Left renal pelvis (tissue), 4 donors: Measurements from ENCODE around the gene PGBD2. TPM values are rescaled to one million over a fixed set of nuclear protein-coding genes. Genes with fewer than 3 reads are reported as not detected.
"Not testable (repeated sequence)": the region's sequence is repeated elsewhere in the genome, so short reads cannot be mapped to it uniquely, and the experiment has no call there.

Experiments used
- DNase-seq, 4 donors: peaks; one replicate each; pipeline ENCODE4 v3.0.0-alpha.2; 2013; ENCODE audit warnings: low read depth in 4 of 4, low spot score in 3 of 4
- polyA plus RNA-seq, 4 donors: library from polyadenylated mRNA; unstranded; fragments of 120-200 nt; gene quantifications; one replicate each; pipeline ENCODE4 v1.2.1, GENCODE V29; 2013; ENCODE audit not compliant: insufficient read length in 4 of 4

PGBD2 gene
- polyA plus RNA-seq, 4 donors = 10.4 to 15.1 (median 11.3) TPM

DNA sequence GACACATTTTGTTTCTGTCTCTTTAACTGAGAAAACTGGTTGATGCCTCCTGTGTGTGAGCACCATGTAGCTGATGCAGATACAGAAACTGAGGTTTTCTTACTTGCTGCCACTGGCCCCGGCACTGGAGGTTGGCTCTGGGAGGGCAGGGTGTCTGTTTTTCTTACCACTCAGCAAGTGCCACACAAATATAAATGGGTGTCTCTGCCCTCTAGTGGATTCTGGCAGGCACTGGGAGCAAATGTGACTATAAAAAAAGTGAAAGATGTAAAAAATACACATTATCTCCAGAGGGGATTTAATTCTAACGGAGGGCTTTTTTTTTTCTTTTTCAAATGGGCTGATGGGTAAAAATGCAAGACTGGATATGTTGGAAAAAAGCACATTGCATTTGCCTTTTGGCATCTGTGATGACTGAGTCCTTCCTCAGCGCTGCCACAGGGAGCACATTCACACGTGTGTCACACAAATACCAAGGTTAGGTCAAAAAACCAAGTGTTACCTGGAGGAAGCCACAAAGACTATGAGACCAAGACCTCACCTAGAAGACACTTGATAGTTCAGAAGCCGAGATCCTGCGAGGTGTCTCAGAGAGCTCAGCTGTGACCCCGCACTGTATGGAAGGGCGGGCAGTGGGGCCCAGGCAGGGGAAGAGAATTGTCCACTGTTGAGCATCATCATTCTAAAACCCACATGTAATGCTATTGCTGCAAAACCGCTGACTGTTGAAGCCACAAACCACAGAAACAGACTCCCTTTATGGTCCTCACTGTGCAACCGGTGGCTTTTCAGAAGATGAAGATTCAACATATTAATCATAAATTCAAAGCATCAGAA is 18.9 kb downstream of the PGBD2 start:
- no peak for DNase-seq

DNA sequence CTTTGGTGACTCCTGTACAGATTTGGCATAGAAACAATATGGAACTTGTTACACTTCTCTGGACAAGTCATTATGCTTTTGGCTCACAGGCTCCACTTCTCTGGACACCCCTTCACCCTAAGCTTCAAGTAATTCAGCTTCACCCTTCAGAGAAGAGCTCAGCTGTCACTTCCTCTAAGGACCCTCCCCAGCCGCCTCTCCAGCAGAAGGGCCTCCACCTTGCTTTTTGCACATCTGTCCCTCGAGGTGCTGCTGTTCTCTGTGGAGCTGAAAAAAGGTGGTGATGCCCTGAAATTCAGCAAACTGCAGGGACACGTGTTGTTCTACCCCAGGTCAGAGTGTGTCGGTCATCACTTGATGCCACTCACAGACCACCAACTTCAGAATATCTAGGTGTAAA is 19.8 kb downstream of the PGBD2 start:
- DNase-seq = not testable (repeated sequence)

DNA sequence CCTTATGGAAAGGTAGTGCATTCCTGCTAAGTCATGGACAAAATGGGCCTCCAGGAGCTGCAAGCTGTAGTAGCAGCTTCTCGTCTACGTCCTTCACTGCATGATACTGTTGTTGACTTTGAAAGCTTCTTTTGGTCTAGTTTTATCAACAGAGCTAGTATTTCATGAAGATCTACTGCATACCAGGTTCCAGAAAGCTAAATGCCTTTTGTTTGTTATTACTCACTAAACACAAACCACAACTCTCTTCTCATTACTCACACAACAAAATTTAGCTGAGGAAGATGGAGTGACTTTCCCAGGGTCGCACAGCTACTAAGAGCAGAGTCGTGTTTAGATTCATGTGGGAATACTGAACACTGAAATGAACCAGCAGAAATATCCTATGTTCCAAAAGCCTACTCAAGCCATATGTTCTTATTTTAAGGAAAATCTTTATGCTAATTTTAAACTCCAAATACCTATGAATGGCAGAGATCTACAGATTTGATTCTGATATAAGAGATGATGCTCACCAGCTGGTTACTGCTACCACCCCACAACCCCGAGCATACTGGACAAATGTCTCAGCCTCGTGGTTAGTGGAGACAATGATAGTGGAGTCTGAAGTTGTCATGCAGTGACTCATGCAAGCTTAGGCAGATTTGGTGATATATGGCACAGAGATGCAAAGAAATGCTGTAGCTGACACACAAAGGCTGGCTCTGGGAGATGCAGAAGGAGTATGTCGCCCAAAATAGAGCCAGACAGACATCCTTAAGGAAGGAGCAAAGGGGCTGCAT is 20.6 kb downstream of the PGBD2 start:
- DNase-seq = no peak

DNA sequence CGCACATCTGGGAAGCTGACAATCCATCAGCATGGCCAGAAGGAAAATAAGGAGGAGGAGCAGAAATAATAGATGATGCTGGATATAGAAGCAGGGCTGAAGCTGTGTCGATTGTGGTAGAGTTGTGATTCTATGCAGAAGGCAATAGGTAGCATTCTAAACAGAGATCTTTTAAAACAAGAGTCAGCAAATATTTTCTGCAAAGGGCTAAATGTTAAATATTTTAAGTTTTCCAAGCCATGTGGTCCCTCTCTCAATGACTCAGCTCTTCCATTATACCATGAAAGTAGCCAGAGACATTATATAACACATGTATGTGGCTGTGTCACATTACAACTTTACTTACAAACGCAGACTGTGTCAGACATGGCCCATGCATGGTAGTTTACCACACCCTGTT is 21.2 kb downstream of the PGBD2 start:
- not testable (repeated sequence) for DNase-seq

DNA sequence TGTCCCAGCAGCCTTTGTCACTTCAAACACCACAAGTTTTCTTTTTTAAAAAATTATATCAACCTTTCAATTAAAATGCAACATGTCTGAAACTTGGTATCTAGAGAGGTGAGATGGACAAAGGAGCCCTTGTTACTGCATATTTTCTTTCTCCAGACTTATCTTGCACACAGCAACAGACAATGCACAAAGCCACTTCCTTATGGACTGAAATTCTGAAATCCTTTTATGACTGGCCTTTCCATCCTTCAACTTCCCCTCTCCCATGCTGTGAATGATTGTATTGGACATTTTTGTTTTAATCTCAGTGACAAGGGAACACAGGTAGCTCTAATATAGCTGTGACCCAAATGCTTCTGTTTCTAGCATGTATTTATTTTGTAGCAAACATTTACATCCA is 22.1 kb downstream of the PGBD2 start:
- not testable (repeated sequence) for DNase-seq

DNA sequence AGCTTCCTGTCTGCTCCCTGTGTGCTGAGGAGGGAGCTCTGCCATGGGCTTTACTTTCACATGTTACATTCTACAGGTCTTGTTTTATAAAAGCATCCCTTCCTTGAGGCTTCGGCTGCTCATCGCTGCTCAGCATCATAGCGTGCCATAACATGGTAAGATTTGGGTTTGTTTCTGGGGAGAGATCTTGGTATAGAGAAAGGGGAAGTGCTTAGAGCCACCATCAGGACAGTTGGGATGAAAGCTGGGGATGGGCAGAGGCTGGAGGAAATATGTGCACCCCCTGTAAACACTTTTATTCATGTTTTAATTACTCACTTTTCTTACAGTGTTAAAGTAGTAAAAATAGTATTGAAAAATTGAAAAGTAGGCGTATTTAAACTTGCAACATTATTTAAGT is 24.0 kb downstream of the PGBD2 start:
- not testable (repeated sequence) for DNase-seq

DNA sequence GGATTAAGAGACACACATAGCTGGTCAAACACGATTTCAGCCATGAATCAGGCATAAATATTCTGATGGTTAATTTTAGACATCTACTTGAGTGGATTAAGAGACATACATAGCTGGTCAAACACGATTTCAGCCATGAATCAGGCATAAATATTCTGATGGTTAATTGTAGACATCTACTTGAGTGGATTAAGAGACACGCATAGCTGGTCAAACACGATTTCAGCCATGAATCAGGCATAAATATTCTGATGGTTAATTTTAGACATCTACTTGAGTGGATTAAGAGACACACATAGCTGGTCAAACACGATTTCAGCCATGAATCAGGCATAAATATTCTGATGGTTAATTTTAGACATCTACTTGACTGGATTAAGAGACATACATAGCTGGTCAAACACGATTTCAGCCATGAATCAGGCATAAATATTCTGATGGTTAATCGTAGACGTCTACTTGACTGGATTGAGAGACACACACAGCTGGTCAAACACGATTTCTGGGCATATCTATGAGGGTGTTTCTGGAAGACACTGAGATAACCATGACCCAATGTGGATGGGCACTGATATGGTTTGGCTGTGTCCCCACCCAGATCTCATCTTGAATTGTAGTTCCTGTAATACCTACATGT is 32.3 kb downstream of the PGBD2 start:
- not testable (repeated sequence) for DNase-seq

DNA sequence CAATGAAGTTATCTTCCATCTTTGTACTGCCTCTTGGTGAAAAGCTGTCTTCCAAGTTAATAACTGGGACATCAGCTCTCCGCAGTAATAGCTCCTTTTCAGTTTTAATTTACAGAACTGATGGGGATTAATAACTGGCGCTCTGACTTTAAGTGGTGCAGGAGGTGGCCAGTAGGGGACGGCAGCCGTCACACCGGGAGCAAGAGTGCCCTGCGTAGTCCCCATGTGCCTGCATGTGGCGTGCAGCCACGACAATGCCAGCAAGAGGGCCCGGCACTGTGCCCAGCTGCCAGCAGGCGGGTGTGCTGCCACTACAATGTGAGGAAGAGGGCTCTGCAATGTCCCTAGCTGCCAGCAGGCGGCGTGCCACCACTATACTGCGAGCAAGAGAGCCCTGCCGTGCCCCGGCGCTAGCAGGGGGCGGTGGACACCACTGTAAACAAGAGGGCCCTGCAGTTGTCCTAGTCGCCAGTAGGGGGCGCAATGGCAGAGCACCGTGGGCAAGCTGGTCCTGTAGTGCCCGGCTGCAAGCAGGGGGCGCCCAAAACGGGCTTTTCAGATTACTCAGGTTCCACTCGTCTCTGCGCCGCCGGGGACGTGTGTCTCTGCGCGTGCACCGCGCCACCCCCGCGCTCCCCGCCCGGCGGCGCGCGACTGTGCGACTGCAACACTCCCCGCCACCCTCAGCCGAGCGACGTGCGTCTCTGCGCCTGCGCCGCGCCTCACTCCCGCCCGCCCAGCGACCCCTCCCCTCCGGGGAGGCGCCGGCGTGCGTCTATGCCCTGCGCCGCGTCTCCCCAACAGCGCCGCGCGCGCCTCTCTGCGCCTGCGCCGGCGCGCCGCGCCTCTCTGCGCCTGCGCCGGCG is 38.3 kb downstream of the PGBD2 start:
- DNase-seq = not testable (repeated sequence)

DNA sequence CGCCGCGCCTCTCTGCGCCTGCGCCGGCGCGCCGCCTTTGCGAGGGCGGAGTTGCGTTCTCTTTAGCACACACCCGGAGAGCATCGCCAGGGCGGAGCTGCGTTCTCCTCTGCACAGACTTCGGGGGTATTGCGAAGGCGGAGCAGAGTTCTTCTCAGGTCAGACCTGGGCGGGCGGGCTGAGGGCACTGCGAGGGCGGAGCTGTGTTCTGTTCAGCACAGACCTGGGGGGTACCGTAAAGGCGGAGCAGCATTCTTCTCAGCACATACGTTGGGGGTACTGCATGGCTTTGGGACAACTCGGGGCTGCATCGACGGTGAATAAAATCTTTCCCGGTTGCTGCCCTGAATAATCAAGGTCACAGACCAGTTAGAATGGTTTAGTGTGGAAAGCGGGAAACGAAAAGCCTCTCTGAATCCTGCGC is 39.0 kb downstream of the PGBD2 start:
- not testable (repeated sequence) for DNase-seq

DNA sequence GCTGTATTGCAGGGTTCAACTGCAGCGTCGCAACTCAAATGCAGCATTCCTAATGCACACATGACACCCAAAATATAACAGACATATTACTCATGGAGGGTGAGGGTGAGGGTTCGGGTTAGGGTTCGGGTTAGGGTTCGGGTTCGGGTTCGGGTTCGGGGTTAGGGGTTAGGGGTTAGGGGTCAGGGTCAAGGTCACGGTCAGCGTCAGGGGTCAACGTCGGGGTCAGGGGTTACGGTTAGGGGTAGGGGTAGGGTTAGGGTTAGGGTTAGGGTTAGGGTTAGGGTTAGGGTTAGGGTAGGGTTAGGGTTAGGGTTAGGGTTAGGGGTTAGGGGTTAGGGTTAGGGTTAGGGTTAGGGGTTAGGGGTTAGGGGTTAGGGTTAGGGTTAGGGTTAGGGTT is 39.4 kb downstream of the PGBD2 start:
- DNase-seq = not testable (repeated sequence)

DNA sequence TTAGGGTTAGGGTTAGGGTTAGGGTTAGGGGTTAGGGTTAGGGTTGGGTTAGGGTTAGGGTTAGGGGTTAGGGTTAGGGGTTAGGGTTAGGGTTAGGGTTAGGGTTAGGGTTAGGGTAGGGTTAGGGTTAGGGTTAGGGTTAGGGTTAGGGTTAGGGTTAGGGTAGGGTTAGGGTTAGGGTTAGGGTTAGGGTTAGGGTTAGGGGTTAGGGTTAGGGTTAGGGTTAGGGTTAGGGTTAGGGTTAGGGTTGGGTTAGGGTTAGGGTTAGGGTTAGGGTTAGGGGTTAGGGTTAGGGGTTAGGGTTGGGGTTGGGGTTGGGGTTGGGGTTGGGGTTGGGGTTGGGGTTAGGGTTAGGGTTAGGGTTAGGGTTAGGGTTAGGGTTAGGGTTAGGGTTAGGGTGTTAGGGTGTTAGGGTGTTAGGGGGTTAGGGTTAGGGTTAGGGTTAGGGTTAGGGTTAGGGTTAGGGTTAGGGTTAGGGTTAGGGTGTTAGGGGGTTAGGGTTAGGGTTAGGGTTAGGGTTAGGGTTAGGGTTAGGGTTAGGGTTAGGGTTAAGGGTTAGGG is 39.9 kb downstream of the PGBD2 start:
- not testable (repeated sequence) for DNase-seq

Other genes with a start within 250 kb of the PGBD2 start
- not detected for gene OR14I1, start 203.5 kb upstream of the PGBD2 start, polyA plus RNA-seq
- gene LYPD8, start 150.5 kb upstream of the PGBD2 start, polyA plus RNA-seq = not detected
- 10 to 100 TPM; 17.0 to 31.5 (median 24.8) TPM for gene SH3BP5L, start 80.3 kb upstream of the PGBD2 start, polyA plus RNA-seq
- 10 to 100 TPM; 13.6 to 25.9 (median 20.8) TPM for gene ZNF672, start 68.0 kb upstream of the PGBD2 start, polyA plus RNA-seq
- 10 to 100 TPM; 33.6 to 67.6 (median 42.3) TPM for gene ZNF692, start 47.1 kb upstream of the PGBD2 start, polyA plus RNA-seq